ENCODE measurements around the gene CA12.

DNA sequence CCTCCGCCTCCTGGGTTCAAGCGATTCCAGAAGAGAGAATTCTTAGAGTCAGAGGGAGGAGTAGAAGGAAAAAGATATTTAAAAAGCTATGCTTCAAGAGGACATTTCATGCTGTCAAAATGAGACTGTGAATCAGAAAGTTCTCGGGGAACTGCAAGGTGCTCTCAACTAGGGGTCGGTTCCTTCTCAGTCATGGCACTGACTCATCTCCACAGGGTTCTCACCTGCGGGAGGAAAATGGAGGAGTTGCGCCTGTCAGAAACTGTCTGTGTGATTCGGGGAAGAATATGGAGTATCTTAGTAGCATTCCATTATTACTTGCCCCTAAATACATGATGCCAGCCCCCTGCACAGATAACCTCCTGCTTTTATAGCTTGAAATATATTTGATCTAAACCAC lies 56.9 kb downstream of the CA12 start:
- TF ChIP-seq GABPA (IDR thresholded peaks at IDR 0.05; ENCODE audit: low read depth) (no peak), CTCF (IDR thresholded peaks at IDR 0.05; ENCODE audit: insufficient read depth, low read length) (no peak)
